HG03457 (cell line): ENCODE results near the gene ACAD11.
"Not testable (repeated sequence)": the region's sequence is repeated elsewhere in the genome, so short reads cannot be mapped to it uniquely, and the experiment has no call there.

ENCODE experiments used
- ATAC-seq: cut with Tn5 transposase; IDR thresholded peaks from one replicate; pipeline ENCODE4 v1.9.1; 2021; ENCODE audit warnings: moderate number of reproducible peaks; ENCODE audit not compliant: unreplicated experiment

ACAD11 gene

GRCh38 chr3:132605374-132605792, 54.2 kb downstream of the ACAD11 start:
- ATAC-seq = no peak

- ATAC-seq = not testable (repeated sequence)
These were observed 59.0 kb downstream of the ACAD11 start for GRCh38 chr3:132600614-132601013.

- ATAC-seq = no peak
These were observed 61.4 kb downstream of the ACAD11 start for GRCh38 chr3:132598181-132598580.

GRCh38 chr3:132597660-132598059, 61.9 kb downstream of the ACAD11 start:
- no peak for ATAC-seq

GRCh38 chr3:132596816-132597433, 62.7 kb downstream of the ACAD11 start, which contains the start of gene ACKR4:
ACKR4 (plus strand) TSS chr3:132597270; CDS start chr3:132600398, 3,128 bp downstream.
- no peak for ATAC-seq

GRCh38 chr3:132596326-132596725, 63.3 kb downstream of the ACAD11 start:
- ATAC-seq = no peak

- ATAC-seq = no peak
These were observed 64.6 kb downstream of the ACAD11 start for GRCh38 chr3:132595014-132595413.

GRCh38 chr3:132594498-132594897, 65.1 kb downstream of the ACAD11 start:
- ATAC-seq = no peak

- ATAC-seq = no peak
These were observed 65.7 kb downstream of the ACAD11 start for GRCh38 chr3:132593947-132594323.

- ATAC-seq = no peak
These were observed 66.2 kb downstream of the ACAD11 start for GRCh38 chr3:132593241-132593946.

- ATAC-seq = no peak
These were observed 67.4 kb downstream of the ACAD11 start for GRCh38 chr3:132592216-132592615.

- ATAC-seq = no peak
These were observed 72.2 kb downstream of the ACAD11 start for GRCh38 chr3:132587401-132587800.

- ATAC-seq = no peak
These were observed 85.8 kb downstream of the ACAD11 start for GRCh38 chr3:132573797-132574211.

GRCh38 chr3:132570016-132570415, 89.6 kb downstream of the ACAD11 start:
- ATAC-seq = no peak

- no peak for ATAC-seq
These were observed 90.0 kb downstream of the ACAD11 start for GRCh38 chr3:132569580-132569979.

- ATAC-seq = no peak
These were observed 90.5 kb downstream of the ACAD11 start for GRCh38 chr3:132569153-132569552.

GRCh38 chr3:132568422-132568821, 91.2 kb downstream of the ACAD11 start:
- ATAC-seq = no peak

- no peak for ATAC-seq
These were observed 95.5 kb downstream of the ACAD11 start for GRCh38 chr3:132564070-132564465.

- no peak for ATAC-seq
These were observed 96.1 kb downstream of the ACAD11 start for GRCh38 chr3:132563420-132564069.

- no peak for ATAC-seq
These were observed 98.6 kb downstream of the ACAD11 start for GRCh38 chr3:132561003-132561402.

GRCh38 chr3:132556508-132557159, 103.0 kb downstream of the ACAD11 start:
- no peak for ATAC-seq

- not testable (repeated sequence) for ATAC-seq
These were observed 103.6 kb downstream of the ACAD11 start for GRCh38 chr3:132556036-132556386.
